Measurements from ENCODE around the gene CPLANE1.

DNA sequence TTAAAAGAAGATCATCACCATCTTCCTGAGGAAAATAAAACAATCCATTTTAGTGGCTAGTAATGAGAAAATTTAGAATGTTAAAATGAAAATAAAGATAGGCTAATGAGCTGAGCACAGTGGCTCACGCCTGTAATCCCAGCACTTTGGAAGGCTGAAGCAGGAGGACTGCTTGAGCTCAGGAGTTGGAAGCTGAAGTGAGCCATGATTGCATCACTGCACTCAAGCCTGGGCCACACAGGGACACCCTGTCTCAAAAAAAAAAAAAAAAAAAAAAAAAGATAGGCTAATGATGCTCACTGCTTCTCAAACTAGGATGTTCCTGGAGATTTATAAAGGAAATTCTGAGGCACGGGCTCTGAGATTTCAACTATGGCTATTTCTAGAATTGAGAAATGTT is 50.3 kb downstream of the CPLANE1 start:
- TF ChIP-seq, protein P1, sequence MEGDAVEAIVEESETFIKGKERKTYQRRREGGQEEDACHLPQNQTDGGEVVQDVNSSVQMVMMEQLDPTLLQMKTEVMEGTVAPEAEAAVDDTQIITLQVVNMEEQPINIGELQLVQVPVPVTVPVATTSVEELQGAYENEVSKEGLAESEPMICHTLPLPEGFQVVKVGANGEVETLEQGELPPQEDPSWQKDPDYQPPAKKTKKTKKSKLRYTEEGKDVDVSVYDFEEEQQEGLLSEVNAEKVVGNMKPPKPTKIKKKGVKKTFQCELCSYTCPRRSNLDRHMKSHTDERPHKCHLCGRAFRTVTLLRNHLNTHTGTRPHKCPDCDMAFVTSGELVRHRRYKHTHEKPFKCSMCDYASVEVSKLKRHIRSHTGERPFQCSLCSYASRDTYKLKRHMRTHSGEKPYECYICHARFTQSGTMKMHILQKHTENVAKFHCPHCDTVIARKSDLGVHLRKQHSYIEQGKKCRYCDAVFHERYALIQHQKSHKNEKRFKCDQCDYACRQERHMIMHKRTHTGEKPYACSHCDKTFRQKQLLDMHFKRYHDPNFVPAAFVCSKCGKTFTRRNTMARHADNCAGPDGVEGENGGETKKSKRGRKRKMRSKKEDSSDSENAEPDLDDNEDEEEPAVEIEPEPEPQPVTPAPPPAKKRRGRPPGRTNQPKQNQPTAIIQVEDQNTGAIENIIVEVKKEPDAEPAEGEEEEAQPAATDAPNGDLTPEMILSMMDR (IDR thresholded peaks at IDR 0.05), result no peak
- no peak for TF ChIP-seq POLR2A (IDR thresholded peaks at IDR 0.05)
